ENCODE measurements around the gene HOXC13.

The HOXC13 gene

GRCh38 chr12:53948650-53949593 is 10.3 kb downstream of the HOXC13 start:
- H3K4me3 ChIP-seq (ENCODE audit: low read length) = no peak overlapping the region
- TF ChIP-seq CTCF (IDR thresholded peaks at IDR 0.05; ENCODE audit: insufficient read depth, low read depth, low read length, missing control alignments) = no peak
- no peak for DNase-seq (ENCODE audit: low read depth)

- no peak for TF ChIP-seq CTCF (IDR thresholded peaks at IDR 0.05; ENCODE audit: insufficient read depth, low read depth, low read length, missing control alignments)
- no peak overlapping the region for H3K4me3 ChIP-seq (ENCODE audit: low read length)
- no peak for DNase-seq (ENCODE audit: low read depth)
These were observed 11.2 kb downstream of the HOXC13 start for GRCh38 chr12:53949631-53950436.

- TF ChIP-seq CTCF (IDR thresholded peaks at IDR 0.05; ENCODE audit: insufficient read depth, low read depth, low read length, missing control alignments) = peak; percentile 30
These were observed 11.8 kb downstream of the HOXC13 start for GRCh38 chr12:53950437-53950773.

GRCh38 chr12:53950789-53951576 is 12.4 kb downstream of the HOXC13 start:
- no peak for DNase-seq (ENCODE audit: low read depth)
- no peak for TF ChIP-seq CTCF (IDR thresholded peaks at IDR 0.05; ENCODE audit: insufficient read depth, low read depth, low read length, missing control alignments)
- no peak overlapping the region for H3K4me3 ChIP-seq (ENCODE audit: low read length)

More at GRCh38 chr12:53950437-53950773, 11.8 kb downstream of the HOXC13 start:
- DNase-seq (ENCODE audit: low read depth) = peak; percentile 14
- H3K4me3 ChIP-seq (ENCODE audit: low read length) = no peak overlapping the region

- H3K4me3 ChIP-seq (ENCODE audit: low read length) = no peak overlapping the region
- no peak for DNase-seq (ENCODE audit: low read depth)
- TF ChIP-seq CTCF (IDR thresholded peaks at IDR 0.05; ENCODE audit: insufficient read depth, low read depth, low read length, missing control alignments) = no peak
These were observed 13.1 kb downstream of the HOXC13 start for GRCh38 chr12:53951577-53952334.

GRCh38 chr12:53952335-53952694 is 13.7 kb downstream of the HOXC13 start:
- TF ChIP-seq CTCF (IDR thresholded peaks at IDR 0.05; ENCODE audit: insufficient read depth, low read depth, low read length, missing control alignments) = no peak
- no peak overlapping the region for H3K4me3 ChIP-seq (ENCODE audit: low read length)
- peak; percentile 8 for DNase-seq (ENCODE audit: low read depth)

Data from epithelial cell of esophagus (primary cell).